GM12878 (cell line): Measurements from ENCODE around the gene NRG3. TPM values are rescaled to one million over a fixed set of nuclear protein-coding genes. Genes with fewer than 3 reads are reported as not detected.
A peak's percentile ranks its signal among the peaks of the same experiment; 100 is the strongest.

Experiments
- ATAC-seq: fragments of 200-7000 bp; cut with Tn5 transposase; 3 replicates; pipeline ENCODE4 v1.9.1; 2020; ENCODE audit warnings: mild to moderate bottlenecking, moderate library complexity
- Bru-seq: library from RNA; stranded (reverse); fragments of 400-500 nt; gene quantifications from one replicate; lab custom pipeline; 2021; lab: Mats Ljungman, UMichigan
- BruChase-seq, 2 experiments: library from RNA; stranded (reverse); fragments of 400-500 nt; gene quantifications; one replicate each; lab custom pipeline; 2021; lab: Mats Ljungman, UMichigan
- BruUV-seq: library from RNA; stranded (reverse); fragments of 400-500 nt; replicated peaks from 2 replicates; lab custom pipeline; 2021; lab: Mats Ljungman, UMichigan
- CTCF ChIA-PET: fragments of 300-600 bp; sonication (Branson Sonifier 250); formaldehyde crosslinking; extraction: SDS; loops from one replicate; lab custom pipeline; 2021; ENCODE audit warnings: inconsistent platforms; lab: Yijun Ruan, JAX
- POLR2A ChIA-PET: fragments of 350-600 bp; formaldehyde crosslinking; extraction: SDS; loops from one replicate; lab custom pipeline; 2021; ENCODE audit warnings: inconsistent platforms; lab: Charles Lee
- RAD21 ChIA-PET: fragments of 300-600 bp; sonication (Branson Sonifier 250); formaldehyde crosslinking; loops from one replicate; lab custom pipeline; 2023; ENCODE audit warnings: antibody characterized with exemption; ENCODE audit not compliant: unreplicated experiment; lab: Charles Lee
- SMC1A ChIA-PET: fragments of 300-600 bp; sonication (Branson Sonifier 250); formaldehyde crosslinking; loops from one replicate; lab custom pipeline; 2023; ENCODE audit not compliant: unreplicated experiment, uncharacterized antibody; lab: Charles Lee
- DNase-seq: peaks from one replicate; pipeline ENCODE4 v3.0.0-alpha.2; 2011; ENCODE audit warnings: low read depth, low spot score
- FAIRE-seq: peaks from 3 replicates; lab custom pipeline; 2011; peaks lifted over from hg19 to GRCh38; lab: Jason Lieb, UNC
- H2AFZ ChIP-seq: 2 replicates; pipeline ENCODE4 v1.6.0; 2011; ENCODE audit warnings: low read depth, low read length, control low read depth; ENCODE audit not compliant: control insufficient read depth
- H3K27ac ChIP-seq: 2 replicates; pipeline ENCODE4 v1.5.1; 2011; ENCODE audit warnings: control low read depth; ENCODE audit not compliant: control insufficient read depth, insufficient read depth
- H3K27me3 ChIP-seq, 2 experiments: replicated peaks in 1 of 2; 2 replicates each; pipeline versions ENCODE4 v1.6.0 to v1.6.1; 2011; ENCODE audit warnings: low read length in 1 of 2; ENCODE audit not compliant: control insufficient read depth in 2 of 2, insufficient read depth in 2 of 2
- H3K36me3 ChIP-seq, 2 experiments: 2 replicates each; pipeline ENCODE4 v1.5.1; 2011; ENCODE audit warnings: low read length in 1 of 2; ENCODE audit not compliant: control insufficient read depth in 2 of 2, insufficient read depth in 2 of 2
- H3K4me1 ChIP-seq: 2 replicates; pipeline ENCODE4 v1.6.1; 2011; ENCODE audit warnings: mild to moderate bottlenecking, low read length, moderate library complexity, mixed read lengths; ENCODE audit not compliant: control insufficient read depth, insufficient read depth
- H3K4me2 ChIP-seq: 2 replicates; pipeline ENCODE4 v1.6.0; 2011; ENCODE audit warnings: control low read depth; ENCODE audit not compliant: control insufficient read depth, insufficient read depth
- H3K4me3 ChIP-seq: fragments of 200-600 bp; sonication (generic); 2 replicates; pipeline ENCODE4 v1.5.1; 2016
- H3K79me2 ChIP-seq: 2 replicates; pipeline ENCODE4 v1.6.0; 2011; ENCODE audit warnings: low read length; ENCODE audit not compliant: control insufficient read depth, insufficient read depth
- H3K9ac ChIP-seq: 2 replicates; pipeline ENCODE4 v1.8.0; 2011; ENCODE audit warnings: low read length, control low read depth, mixed read lengths; ENCODE audit not compliant: control insufficient read depth, insufficient read depth
- H3K9me3 ChIP-seq: replicated peaks from 3 replicates; pipeline ENCODE4 v1.5.1; 2011; ENCODE audit warnings: mild to moderate bottlenecking, low read length; ENCODE audit not compliant: control insufficient read depth, insufficient read depth
- H4K20me1 ChIP-seq: 2 replicates; pipeline ENCODE4 v1.6.0; 2011; ENCODE audit not compliant: control insufficient read depth, insufficient read depth
- CREM ChIP-seq: IDR thresholded peaks from 2 replicates; pipeline ENCODE4 v1.6.1; 2014; ENCODE audit warnings: antibody characterized with exemption, low read depth
- POLR2A ChIP-seq: IDR thresholded peaks from 2 replicates; pipeline ENCODE4 v1.6.1; 2011; ENCODE audit warnings: low read depth, mild to moderate bottlenecking, low read length
- SP1 ChIP-seq: IDR thresholded peaks from one replicate; pipeline ENCODE4 v1.6.1; 2011; ENCODE audit warnings: low read depth, low read length
- ZBTB40 ChIP-seq: fragments of 450-650 bp; IDR thresholded peaks from 2 replicates; pipeline ENCODE4 v1.6.1; 2016; ENCODE audit warnings: mild to moderate bottlenecking, moderate library complexity, borderline replicate concordance
- WGBS: methylation state at CpG from one replicate; pipeline ENCODE4 v1.1.6; 2016; ENCODE audit warnings: low lambda C conversion rate; ENCODE audit not compliant: insufficient replicate concordance, insufficient coverage; ENCODE audit errors: missing lambda C conversion rate; 5-methylcytosine and 5-hydroxymethylcytosine counted together
- in situ Hi-C: fragments of 300-500 bp; cut with MboI; formaldehyde crosslinking; loops from 9 replicates; pipeline ENCODE4 v1.14.3; 2018; ENCODE audit warnings: mixed read lengths
- intact Hi-C: fragments of 100-400 bp; cut with micrococcal nuclease; formaldehyde crosslinking; loops from one replicate; pipeline ENCODE4 v1.14.2; 2022; ENCODE audit not compliant: unreplicated experiment
- long read RNA-seq, 2 experiments: library from polyadenylated mRNA; unstranded; transcript quantifications; one replicate each; pipeline ENCODE4 v2.0.0, GENCODE V29; 2019 to 2020
- polyA minus RNA-seq, 3 experiments: library from RNA; depleted of rRNA, polyadenylated mRNA; stranded (reverse); fragments of >200 nt; gene quantifications; 2 replicates each; pipeline ENCODE4 v1.2.3, GENCODE V29; 2011
- polyA plus RNA-seq, 11 experiments: library from polyadenylated mRNA; depleted of rRNA in 4 of 11; unstranded in 6 of 11; stranded (reverse) in 5 of 11; fragments of >200 nt; fragmentation: Nextera tagmentation in 4 of 11; fragmentation: Illumina TruSeq in 1 of 11; extraction: Ambion mirVana in 4 of 11; extraction: Trizol in 1 of 11; gene quantifications; 1 replicate in 1 of 11; 2 replicates in 10 of 11; pipeline versions ENCODE4 v1.2.1 to v1.2.3, GENCODE V29; 2011 to 2016; ENCODE audit warnings: inconsistent platforms in 2 of 11, missing spikeins in 2 of 11, low read depth in 1 of 11
- total RNA-seq, 4 experiments: library from RNA; depleted of rRNA in 3 of 4; stranded (reverse); fragments of >200 nt in 3 of 4; fragmentation: Illumina TruSeq in 1 of 4; extraction: Trizol in 1 of 4; gene quantifications; 2 replicates each; pipeline versions ENCODE4 v1.2.1 to v1.2.3, GENCODE V29; 2013 to 2021

NRG3 gene
- not detected in 2 replicates for total RNA-seq (2013; cell fraction: nucleolus; rRNA removed)
- total RNA-seq (2014; rRNA removed) (0.05 and 0.11 TPM in 2 replicates), total RNA-seq (2014; rRNA removed; fragmentation: Illumina TruSeq; extraction: Trizol) (0.14 and 0.22 TPM in 2 replicates), total RNA-seq (2021) (0.41 and 0.45 TPM in 2 replicates), polyA plus RNA-seq (2011; rRNA removed) (0.03 TPM in 1 of 2 replicates, not detected in the other), polyA plus RNA-seq (2014; fragmentation: Illumina TruSeq; extraction: Trizol) (0.24 and 0.29 TPM in 2 replicates), polyA plus RNA-seq (2014; fragmentation: Nextera tagmentation; extraction: Ambion mirVana) (under 1 TPM in 1 of 2 experiments, not detected in 1; 0.15 TPM), polyA plus RNA-seq (2014; rRNA removed) (0.08 and 0.17 TPM in 2 replicates), polyA plus RNA-seq (2016; fragmentation: Nextera tagmentation; extraction: Ambion mirVana) (not detected), polyA minus RNA-seq (2011; rRNA and poly(A)+ RNA removed) (not detected in 2 replicates), Bru-seq, nascent RNA (percentile 7 among the genes with signal in this experiment), BruChase-seq, experiment 1, labeled RNA remaining after a 6-hour chase (percentile 4 among the genes with signal in this experiment), BruChase-seq, experiment 2, labeled RNA remaining after a 2-hour chase (percentile 3 among the genes with signal in this experiment)
- not detected for polyA plus RNA-seq (2011; ENCODE audit: low read depth)
- polyA plus RNA-seq (2011; cell fraction: cytosol; rRNA removed) = 0.04 and 0.07 TPM in 2 replicates
- polyA plus RNA-seq (2011; cell fraction: nucleus; rRNA removed) = 0.06 and 0.16 TPM in 2 replicates
- 0.06 TPM in 1 of 2 replicates, not detected in the other for polyA plus RNA-seq (2012)
- polyA minus RNA-seq (2011; cell fraction: cytosol; rRNA and poly(A)+ RNA removed) = not detected in 2 replicates
- not detected in 2 replicates for polyA minus RNA-seq (2011; cell fraction: nucleus; rRNA and poly(A)+ RNA removed)
- long read RNA-seq, experiment 1 = 0 reads
- long read RNA-seq, experiment 2 = 0 reads

GRCh38 chr10:81874875-81875466 lies at the start of gene NRG3:
Gene NRG3 (plus strand): TSS chr10:81875194.
- DNase-seq (no peak), ATAC-seq (no peak), FAIRE-seq (no peak)
- RAD21 ChIA-PET = no interaction called here
- CTCF ChIA-PET = no interaction called here
- peaks cover 2 to 4% of the 10 kb centered on the region in 2 experiments; a peak in 3 of 4 replicates for H3K27me3 ChIP-seq
- intact Hi-C loops (no loop called here), in situ Hi-C loops (no loop called here)
- no peak within 1 kb of the TSS for H3K9ac ChIP-seq
- whole genome bisulfite sequencing = 48% methylated on average over 14 of the region's 95 CpGs
- no peak within 1 kb of the TSS for H2AFZ ChIP-seq
- POLR2A ChIA-PET = no interaction called here
- H3K9me3 ChIP-seq = no peaks in the 10 kb centered on the region; the same call in 2 of the 3 replicates
- no peak within 1 kb of the TSS for H3K27ac ChIP-seq
- H4K20me1 ChIP-seq = no peaks in the 10 kb centered on the region
- TF ChIP-seq POLR2A = no peak
- TF ChIP-seq SP1 = no peak
- no peaks in the 10 kb centered on the region for H3K79me2 ChIP-seq
- H3K4me3 ChIP-seq = no peak within 1 kb of the TSS
- no peaks in the 10 kb centered on the region for H3K36me3 ChIP-seq
- no TSS peak for BruUV-seq
- H3K4me1 ChIP-seq = no peaks in the 10 kb centered on the region
- no peak within 1 kb of the TSS for H3K4me2 ChIP-seq
- SMC1A ChIA-PET = no interaction called here

GRCh38 chr10:81828251-81828650 lies 46.7 kb upstream of the NRG3 start:
- SMC1A ChIA-PET = no interaction called here
- H3K79me2 ChIP-seq = no peaks in the 10 kb centered on the region
- TF ChIP-seq CREM (no peak), ZBTB40 (no peak)
- TF ChIP-seq, all 136 proteins: peak for 0
- WGBS = 8% methylated on average over 4 of the region's 4 CpGs
- Histone ChIP-seq H3K9me3 (no peaks in the 10 kb centered on the region), H4K20me1 (no peaks in the 10 kb centered on the region), H3K36me3 (no peaks in the 10 kb centered on the region), H3K9ac (no peak overlapping the region), H3K4me1 (no peaks in the 10 kb centered on the region), H3K4me3 (no peak overlapping the region), H3K27me3 (no peaks in the 10 kb centered on the region), H2AFZ (no peak overlapping the region), H3K27ac (no peak overlapping the region), H3K4me2 (no peak overlapping the region)
- BruUV-seq = no TSS peak
- DNase-seq (no peak), ATAC-seq (no peak), FAIRE-seq (no peak)
- intact Hi-C loops (no loop called here), in situ Hi-C loops (no loop called here)
- CTCF ChIA-PET = no interaction called here
- RAD21 ChIA-PET = no interaction called here
- POLR2A ChIA-PET = no interaction called here
